RKO (cell line): ENCODE data around the gene HEPACAM2.

Experiments used
- DNase-seq: peaks from one replicate; pipeline ENCODE4 v3.0.0-alpha.2; 2016; ENCODE audit warnings: low spot score

Gene HEPACAM2

GRCh38 chr7:93202594-93203250 is 23.5 kb downstream of the HEPACAM2 start:
- no peak for DNase-seq

GRCh38 chr7:93198472-93198871 is 27.8 kb downstream of the HEPACAM2 start:
- no peak for DNase-seq

DNA sequence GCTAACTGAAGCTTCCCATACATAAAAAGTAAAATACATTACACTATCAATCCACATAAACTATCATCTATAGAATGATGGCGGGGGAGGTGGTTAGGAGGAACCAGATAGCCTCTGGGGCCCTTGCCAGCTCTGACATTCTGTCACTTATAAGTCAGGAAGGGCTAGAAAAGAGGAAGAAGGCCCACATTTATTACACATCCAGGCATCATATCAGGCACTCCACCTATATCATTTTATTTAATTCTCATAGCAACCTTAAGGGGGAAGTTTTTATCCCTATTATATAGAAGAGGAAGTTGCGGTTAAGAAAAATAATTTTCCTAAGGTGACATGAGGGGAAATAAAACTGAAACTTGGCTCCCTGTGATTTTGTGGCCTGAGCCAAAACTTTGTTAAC is 29.9 kb downstream of the HEPACAM2 start:
- no peak for DNase-seq

DNA sequence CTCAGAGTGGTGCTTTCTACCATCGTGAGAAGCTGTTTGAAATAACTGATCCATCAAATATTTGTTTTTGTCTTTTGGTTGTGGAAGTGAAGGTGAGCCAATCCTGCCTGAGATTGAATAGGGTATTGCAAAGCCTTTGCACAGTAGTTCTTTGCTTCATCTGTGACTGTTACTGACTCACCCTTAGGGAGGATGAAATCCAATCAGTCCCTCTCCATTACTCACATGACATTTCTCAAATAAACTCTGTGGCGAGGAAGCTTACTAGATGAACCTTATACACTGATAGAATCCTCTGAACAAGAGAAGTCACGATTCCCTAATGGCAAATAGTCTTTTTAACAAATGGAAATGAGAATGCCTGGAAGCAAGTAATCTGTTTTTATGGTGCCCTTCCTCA is 31.9 kb downstream of the HEPACAM2 start:
- DNase-seq = peak; percentile 74

GRCh38 chr7:93188870-93189634 is 37.2 kb downstream of the HEPACAM2 start:
- no peak for DNase-seq

DNA sequence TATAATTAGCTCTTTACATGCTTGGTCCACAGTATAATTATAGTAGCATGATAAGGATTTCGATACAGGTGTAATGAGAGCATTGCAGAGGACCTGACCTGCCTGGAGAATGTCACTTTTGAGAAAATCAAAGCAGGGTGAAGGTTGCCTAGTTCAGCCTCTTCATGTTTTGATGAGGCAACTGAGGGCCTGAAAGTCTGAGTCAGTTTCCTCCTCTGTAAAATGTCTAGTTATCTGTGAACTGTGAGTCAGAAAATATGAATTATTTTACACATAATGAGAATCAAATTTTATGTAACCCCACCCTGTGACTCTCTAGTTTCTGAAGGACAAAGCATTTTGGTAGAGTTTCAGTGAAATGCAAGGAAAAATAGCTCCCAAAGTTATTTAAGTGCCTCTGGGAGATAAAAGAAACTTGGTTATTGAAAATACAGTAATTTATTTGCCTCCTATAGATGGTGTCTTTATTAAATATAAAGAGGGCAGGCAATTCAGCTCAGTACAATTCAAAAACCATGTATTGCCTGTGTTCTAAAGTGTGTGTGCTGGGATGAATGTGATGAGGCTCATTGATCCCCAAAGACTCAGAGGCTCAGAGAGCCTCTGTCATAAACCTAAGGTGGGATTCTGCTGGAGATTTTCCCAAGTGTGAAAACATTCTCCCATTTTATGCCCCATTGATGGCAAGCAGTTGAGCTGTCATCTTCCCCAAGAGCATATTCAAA is 40.8 kb downstream of the HEPACAM2 start:
- peak; percentile 45 for DNase-seq

DNA sequence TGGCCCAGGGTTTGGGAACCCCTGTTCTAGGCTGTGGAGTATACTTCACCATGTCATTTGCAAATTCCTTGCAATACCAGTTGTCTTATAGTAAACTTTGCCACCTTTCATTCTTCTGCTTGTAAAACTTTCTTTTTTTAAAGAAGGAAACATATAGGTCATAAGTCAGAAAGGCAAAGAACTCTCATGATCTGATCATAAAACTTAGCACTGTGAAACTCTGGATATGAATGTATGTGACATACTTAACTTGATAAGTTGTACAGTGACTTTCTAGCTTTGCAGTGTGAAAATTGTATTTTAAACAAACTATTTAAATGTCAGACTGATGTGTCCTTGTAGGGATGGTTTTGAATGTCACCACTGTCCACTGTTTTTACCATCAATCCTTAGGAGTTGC is 47.1 kb downstream of the HEPACAM2 start:
- DNase-seq = no peak

DNA sequence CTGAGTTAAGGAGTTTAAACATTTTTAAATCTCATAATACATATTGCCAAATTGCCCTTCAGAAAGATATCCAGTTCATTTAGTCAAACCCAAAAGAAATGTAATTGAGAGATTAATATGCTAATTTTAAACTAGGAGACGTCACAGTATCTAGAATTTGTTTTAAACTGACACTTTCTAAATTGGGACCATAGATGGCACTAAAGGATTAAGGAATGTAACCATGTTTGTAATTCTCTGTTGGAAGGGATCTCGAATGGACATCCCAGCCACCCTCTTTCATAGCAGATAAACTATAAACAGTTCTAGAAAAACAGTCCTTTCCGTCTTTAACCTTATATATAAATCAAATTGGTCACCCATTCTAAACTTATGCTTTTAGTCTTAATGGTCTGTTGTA is 48.1 kb downstream of the HEPACAM2 start:
- peak; percentile 63 for DNase-seq

GRCh38 chr7:93176992-93177580 is 49.2 kb downstream of the HEPACAM2 start:
- no peak for DNase-seq

DNA sequence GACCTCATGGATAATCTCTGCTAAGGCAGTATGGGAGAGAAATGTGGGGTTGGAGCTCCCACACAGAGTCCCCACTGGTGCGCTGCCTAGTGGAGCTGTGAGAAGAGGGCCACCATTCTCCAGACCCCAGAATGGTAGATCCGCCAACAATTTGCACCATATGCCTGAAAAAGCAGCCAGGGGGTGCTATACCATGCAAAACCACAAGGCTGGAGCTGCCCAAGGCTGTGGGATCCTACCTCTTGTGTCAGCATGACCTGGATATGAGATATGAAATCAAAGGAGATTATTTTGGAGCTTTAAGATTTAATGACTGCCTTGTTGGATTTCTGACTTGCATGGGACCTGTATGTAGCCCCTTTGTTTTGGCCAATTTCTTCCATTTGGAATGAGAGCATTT is 51.0 kb downstream of the HEPACAM2 start:
- no peak for DNase-seq

DNA sequence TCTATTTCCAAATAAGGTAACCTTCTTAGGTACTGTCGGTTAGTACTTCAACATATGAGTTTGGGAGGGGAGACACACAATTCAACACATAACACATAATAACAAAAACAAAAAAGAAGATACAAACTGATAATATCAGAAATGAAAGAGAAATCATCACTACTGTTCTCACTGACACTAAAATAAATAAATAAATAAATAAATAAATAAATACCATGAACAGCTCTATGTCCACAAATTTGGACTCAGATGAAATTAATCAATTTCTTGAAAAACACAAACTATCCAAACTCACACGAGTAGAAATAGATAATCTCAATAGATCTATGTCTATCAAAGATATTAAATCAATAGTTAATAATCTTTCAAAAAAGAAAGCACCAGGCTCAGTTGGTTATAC is 53.6 kb downstream of the HEPACAM2 start:
- no peak for DNase-seq

- peak; percentile 49 for DNase-seq
Measured at GRCh38 chr7:93171606-93172226, 54.6 kb downstream of the HEPACAM2 start.

GRCh38 chr7:93165447-93165846 is 60.8 kb downstream of the HEPACAM2 start:
- DNase-seq = no peak

- no peak for DNase-seq
Measured at GRCh38 chr7:93164766-93165165, 61.5 kb downstream of the HEPACAM2 start.

- DNase-seq = no peak
Measured at GRCh38 chr7:93161181-93161762, 65.0 kb downstream of the HEPACAM2 start.

DNA sequence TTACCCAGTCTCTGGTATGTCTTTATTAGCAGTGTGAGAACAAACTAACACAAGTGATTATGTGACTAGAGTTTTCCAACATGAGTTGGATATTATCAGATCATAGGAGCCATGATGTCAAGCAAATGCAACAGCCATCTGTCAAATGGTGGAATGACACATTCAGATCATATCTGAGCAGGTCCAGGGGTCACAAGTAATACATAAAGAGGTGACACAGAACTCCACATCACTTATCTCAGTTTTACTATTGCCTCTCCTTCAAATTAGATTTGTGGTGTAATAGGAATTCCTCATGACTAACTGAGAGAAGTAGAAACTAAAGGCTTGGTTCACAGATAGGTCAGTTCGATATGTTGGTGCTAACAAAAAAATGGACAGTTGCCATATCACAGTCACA is 65.9 kb downstream of the HEPACAM2 start:
- DNase-seq = peak; percentile 4

DNA sequence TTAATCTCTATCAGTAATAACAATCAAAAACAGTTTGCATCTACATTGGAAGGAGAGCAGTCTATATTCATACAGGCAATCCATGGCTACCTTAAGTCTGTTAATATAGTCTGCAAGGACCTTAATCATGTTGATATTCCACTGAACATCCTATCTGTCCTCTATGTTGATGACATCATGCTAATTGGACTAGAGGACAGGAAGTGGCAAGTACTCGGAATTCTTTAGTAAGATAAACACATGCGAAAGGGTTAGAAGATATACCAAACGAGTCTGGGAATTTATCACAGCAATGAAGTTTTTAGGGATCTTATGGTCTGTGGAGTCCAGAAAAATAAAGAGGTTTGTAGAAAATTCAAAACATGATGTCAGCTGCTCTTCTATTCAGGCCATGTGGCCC is 66.8 kb downstream of the HEPACAM2 start:
- no peak for DNase-seq

DNA sequence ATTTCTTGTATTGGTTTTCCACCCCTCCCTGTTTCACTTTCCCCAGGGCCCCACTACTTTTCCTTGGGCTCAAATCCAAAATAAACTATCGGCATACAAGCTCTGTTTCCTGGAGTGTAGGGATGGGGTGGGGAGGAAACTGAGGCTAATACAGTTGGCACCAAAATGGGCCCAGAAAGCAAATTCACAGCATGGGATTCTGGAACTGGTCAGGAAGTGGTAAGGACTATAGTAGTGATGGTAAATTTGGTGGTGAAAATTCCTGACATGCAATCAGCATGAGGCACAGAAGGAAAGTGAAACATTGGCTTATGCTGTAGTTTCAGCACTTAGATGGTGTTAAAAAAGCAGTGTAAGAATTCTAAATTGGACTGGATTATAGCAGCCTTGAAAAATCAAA is 69.4 kb downstream of the HEPACAM2 start:
- no peak for DNase-seq

GRCh38 chr7:93150200-93150835 is 76.0 kb downstream of the HEPACAM2 start:
- DNase-seq = peak; percentile 28

GRCh38 chr7:93148727-93149126 is 77.5 kb downstream of the HEPACAM2 start:
- DNase-seq = no peak

GRCh38 chr7:93148144-93148543 is 78.1 kb downstream of the HEPACAM2 start, which contains the start of gene SAMD9L:
SAMD9L (minus strand) TSS chr7:93148385; CDS start chr7:93135971, 12,414 bp downstream.
- peak; percentile 53 for DNase-seq
